ENCODE data around the gene WDR86.

WDR86 gene

GRCh38 chr7:151374139-151374538 is 35.7 kb downstream of the WDR86 start:
- Histone ChIP-seq H3K4me1 (ENCODE audit: control insufficient read depth, insufficient read depth, low read length) (peaks cover 18% of the 10 kb centered on the region), H3K36me3 (ENCODE audit: control insufficient read depth, insufficient read depth, low read length) (peaks cover 16% of the 10 kb centered on the region; the same call in 1 of the 2 replicates), H3K9me3 (ENCODE audit: control insufficient read depth, insufficient read depth, low read length) (no peaks in the 10 kb centered on the region), H3K27ac (ENCODE audit: low read depth, low read length) (no peak overlapping the region), H3K27me3 (ENCODE audit: control insufficient read depth, insufficient read depth, low read length) (no peaks in the 10 kb centered on the region), H3K9ac (ENCODE audit: low read depth, low read length) (no peak overlapping the region), H3K4me3 (ENCODE audit: low read depth, low read length) (no peak overlapping the region)

GRCh38 chr7:151373599-151373998 is 36.2 kb downstream of the WDR86 start:
- H3K27me3 ChIP-seq (ENCODE audit: control insufficient read depth, insufficient read depth, low read length): no peaks in the 10 kb centered on the region
- H3K4me3 ChIP-seq (ENCODE audit: low read depth, low read length): no peak overlapping the region
- H3K9me3 ChIP-seq (ENCODE audit: control insufficient read depth, insufficient read depth, low read length): no peaks in the 10 kb centered on the region
- no peak overlapping the region for H3K9ac ChIP-seq (ENCODE audit: low read depth, low read length)
- H3K4me1 ChIP-seq (ENCODE audit: control insufficient read depth, insufficient read depth, low read length): peaks cover 18% of the 10 kb centered on the region
- no peak overlapping the region for H3K27ac ChIP-seq (ENCODE audit: low read depth, low read length)
- peaks cover 18% of the 10 kb centered on the region; the same call in 1 of the 2 replicates for H3K36me3 ChIP-seq (ENCODE audit: control insufficient read depth, insufficient read depth, low read length)

GRCh38 chr7:151372612-151373265 is 37.1 kb downstream of the WDR86 start:
- Histone ChIP-seq H3K27me3 (ENCODE audit: control insufficient read depth, insufficient read depth, low read length) (no peaks in the 10 kb centered on the region), H3K4me3 (ENCODE audit: low read depth, low read length) (no peak overlapping the region), H3K9me3 (ENCODE audit: control insufficient read depth, insufficient read depth, low read length) (no peaks in the 10 kb centered on the region), H3K9ac (ENCODE audit: low read depth, low read length) (no peak overlapping the region), H3K36me3 (ENCODE audit: control insufficient read depth, insufficient read depth, low read length) (peaks cover 22% of the 10 kb centered on the region; the same call in 1 of the 2 replicates), H3K4me1 (ENCODE audit: control insufficient read depth, insufficient read depth, low read length) (peaks cover 21% of the 10 kb centered on the region), H3K27ac (ENCODE audit: low read depth, low read length) (peak overlapping the region; percentile 14)

DNA sequence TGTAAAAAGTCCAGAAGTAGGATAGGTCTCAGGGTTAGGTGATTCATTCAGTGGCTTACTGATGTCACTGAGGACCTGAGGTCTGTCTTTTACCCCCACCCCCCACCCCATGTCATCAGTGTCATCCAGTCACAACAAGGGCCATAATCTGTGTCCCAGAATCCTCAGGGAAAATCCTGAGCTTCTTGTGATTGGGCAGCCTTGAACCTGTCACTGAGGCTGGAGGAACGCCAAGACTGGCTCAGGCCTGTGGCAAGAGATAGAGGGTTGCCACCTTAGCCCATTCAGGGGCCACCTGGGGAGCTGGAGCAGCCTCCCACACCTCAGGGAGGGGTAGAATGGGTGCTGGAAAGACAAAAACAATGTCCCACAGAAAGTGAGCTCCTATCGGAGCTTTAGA is 38.6 kb downstream of the WDR86 start:
- Histone ChIP-seq H3K4me3 (ENCODE audit: low read depth, low read length) (no peak overlapping the region), H3K4me1 (ENCODE audit: control insufficient read depth, insufficient read depth, low read length) (peaks cover 21% of the 10 kb centered on the region), H3K27me3 (ENCODE audit: control insufficient read depth, insufficient read depth, low read length) (no peaks in the 10 kb centered on the region), H3K27ac (ENCODE audit: low read depth, low read length) (no peak overlapping the region), H3K9me3 (ENCODE audit: control insufficient read depth, insufficient read depth, low read length) (no peaks in the 10 kb centered on the region), H3K36me3 (ENCODE audit: control insufficient read depth, insufficient read depth, low read length) (peaks cover 15% of the 10 kb centered on the region; the same call in 1 of the 2 replicates), H3K9ac (ENCODE audit: low read depth, low read length) (no peak overlapping the region)

DNA sequence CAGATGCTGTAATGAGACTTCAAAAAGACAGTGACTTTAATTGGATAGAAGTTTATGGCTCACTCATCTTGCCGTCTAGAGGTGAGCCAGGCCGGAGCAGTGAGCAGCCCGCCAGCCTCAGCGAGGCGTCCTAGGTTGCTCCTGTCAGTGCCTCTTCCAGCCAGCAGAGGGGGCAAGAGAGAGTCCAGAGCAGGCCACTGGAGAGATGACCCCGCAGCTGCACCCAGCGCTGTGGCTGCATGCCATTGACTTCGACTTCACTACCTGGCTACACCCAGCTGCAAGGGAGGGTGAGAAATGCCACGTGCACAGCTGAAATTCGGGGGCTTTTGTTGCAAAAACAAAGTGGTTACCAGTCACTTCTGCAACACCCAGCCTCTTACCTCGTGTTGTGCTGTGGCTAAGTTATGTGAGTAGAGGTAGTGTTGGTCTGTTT is 41.7 kb downstream of the WDR86 start:
- Histone ChIP-seq H3K9ac (ENCODE audit: low read depth, low read length) (no peak overlapping the region), H3K27me3 (ENCODE audit: control insufficient read depth, insufficient read depth, low read length) (no peaks in the 10 kb centered on the region), H3K4me1 (ENCODE audit: control insufficient read depth, insufficient read depth, low read length) (peaks cover 14% of the 10 kb centered on the region), H3K27ac (ENCODE audit: low read depth, low read length) (no peak overlapping the region), H3K36me3 (ENCODE audit: control insufficient read depth, insufficient read depth, low read length) (0 out of 2 replicates have a peak, but pooled peaks cover 10% of the 10 kb centered on the region), H3K9me3 (ENCODE audit: control insufficient read depth, insufficient read depth, low read length) (no peaks in the 10 kb centered on the region), H3K4me3 (ENCODE audit: low read depth, low read length) (no peak overlapping the region)

DNA sequence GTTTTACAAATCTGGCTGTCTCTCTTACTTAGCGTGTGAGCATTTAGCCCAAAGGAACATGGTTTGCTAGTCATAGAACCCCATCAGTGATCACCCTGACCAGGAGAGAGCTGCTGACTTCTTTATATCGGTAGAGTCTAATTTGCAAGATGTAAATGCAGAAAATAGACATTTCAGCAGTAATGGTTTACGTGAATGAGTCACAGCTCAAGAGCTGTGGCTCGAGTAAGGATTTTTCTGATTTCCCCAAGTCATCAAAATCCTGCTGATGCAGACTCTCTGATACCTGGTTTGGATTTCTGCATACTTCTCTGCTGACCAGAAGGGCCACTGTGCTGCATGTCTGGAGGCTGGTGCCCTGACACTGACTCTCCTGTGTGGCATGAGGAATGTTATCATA is 42.6 kb downstream of the WDR86 start:
- peaks cover 5% of the 10 kb centered on the region for H3K4me1 ChIP-seq (ENCODE audit: control insufficient read depth, insufficient read depth, low read length)
- peaks cover 16% of the 10 kb centered on the region for H3K36me3 ChIP-seq (ENCODE audit: control insufficient read depth, insufficient read depth, low read length)
- no peaks in the 10 kb centered on the region for H3K9me3 ChIP-seq (ENCODE audit: control insufficient read depth, insufficient read depth, low read length)
- no peak overlapping the region for H3K4me3 ChIP-seq (ENCODE audit: low read depth, low read length)
- H3K9ac ChIP-seq (ENCODE audit: low read depth, low read length): no peak overlapping the region
- no peak overlapping the region for H3K27ac ChIP-seq (ENCODE audit: low read depth, low read length)
- no peaks in the 10 kb centered on the region for H3K27me3 ChIP-seq (ENCODE audit: control insufficient read depth, insufficient read depth, low read length)

DNA sequence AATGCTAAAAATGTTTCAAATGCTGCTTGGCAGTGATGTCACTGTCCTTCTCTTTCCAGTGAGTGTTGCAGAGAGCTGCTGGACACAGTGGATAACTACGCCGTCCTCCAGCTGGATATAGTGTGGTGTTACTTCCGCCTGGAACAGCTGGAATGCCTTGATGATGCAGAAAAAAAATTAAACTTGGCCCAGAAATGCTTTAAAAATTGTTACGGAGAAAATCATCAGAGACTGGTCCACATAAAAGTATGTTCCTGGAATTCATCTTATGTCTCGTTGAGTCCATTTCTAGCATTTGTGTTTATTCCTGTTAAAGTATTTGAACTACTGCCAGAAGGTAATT is 43.0 kb downstream of the WDR86 start:
- Histone ChIP-seq H3K9ac (ENCODE audit: low read depth, low read length) (no peak overlapping the region), H3K27ac (ENCODE audit: low read depth, low read length) (no peak overlapping the region), H3K4me1 (ENCODE audit: control insufficient read depth, insufficient read depth, low read length) (peaks cover 3% of the 10 kb centered on the region; the same call in 1 of the 2 replicates), H3K4me3 (ENCODE audit: low read depth, low read length) (no peak overlapping the region), H3K9me3 (ENCODE audit: control insufficient read depth, insufficient read depth, low read length) (no peaks in the 10 kb centered on the region), H3K36me3 (ENCODE audit: control insufficient read depth, insufficient read depth, low read length) (peaks cover 20% of the 10 kb centered on the region), H3K27me3 (ENCODE audit: control insufficient read depth, insufficient read depth, low read length) (no peaks in the 10 kb centered on the region)

DNA sequence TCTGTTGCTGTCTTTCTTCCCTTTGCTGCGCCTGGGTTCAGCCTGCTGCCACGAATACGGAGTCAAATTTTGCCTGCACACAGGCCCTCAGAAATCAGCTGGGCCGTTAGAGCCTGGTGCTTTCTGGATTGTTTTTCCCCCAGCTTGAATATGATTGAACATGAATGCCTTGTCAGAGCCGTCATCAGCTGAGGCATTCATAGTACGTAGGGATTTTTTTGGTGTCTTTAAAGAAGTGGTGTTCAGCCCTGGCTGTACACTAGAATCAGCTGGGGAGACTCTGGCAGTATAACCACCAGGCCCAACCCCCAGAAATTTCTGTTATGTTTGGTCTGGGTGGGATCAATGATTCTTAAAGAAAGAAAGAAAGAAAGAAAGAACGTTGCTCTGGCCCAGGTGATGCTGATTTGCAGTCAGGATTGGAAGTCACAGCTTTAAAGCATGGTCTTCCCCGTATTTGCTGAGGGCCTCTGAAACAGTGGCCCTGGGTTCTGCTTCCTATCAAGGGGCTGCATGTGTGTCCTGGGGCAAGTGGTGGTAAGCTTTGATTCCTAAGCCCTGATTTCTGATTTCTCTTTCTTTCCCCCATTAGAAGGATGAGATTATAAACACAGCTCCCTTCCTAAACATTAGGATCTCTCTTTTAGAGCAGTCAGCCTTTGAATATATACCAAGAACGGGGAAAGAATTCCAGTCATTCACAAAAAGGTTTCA is 43.5 kb downstream of the WDR86 start:
- H3K27me3 ChIP-seq (ENCODE audit: control insufficient read depth, insufficient read depth, low read length): no peaks in the 10 kb centered on the region
- H3K9ac ChIP-seq (ENCODE audit: low read depth, low read length): no peak overlapping the region
- peaks cover 26% of the 10 kb centered on the region for H3K36me3 ChIP-seq (ENCODE audit: control insufficient read depth, insufficient read depth, low read length)
- no peak overlapping the region for H3K4me3 ChIP-seq (ENCODE audit: low read depth, low read length)
- no peaks in the 10 kb centered on the region for H3K9me3 ChIP-seq (ENCODE audit: control insufficient read depth, insufficient read depth, low read length)
- H3K27ac ChIP-seq (ENCODE audit: low read depth, low read length): no peak overlapping the region
- peaks cover 3% of the 10 kb centered on the region; the same call in 1 of the 2 replicates for H3K4me1 ChIP-seq (ENCODE audit: control insufficient read depth, insufficient read depth, low read length)

GRCh38 chr7:151363182-151363581 is 46.7 kb downstream of the WDR86 start:
- no peaks in the 10 kb centered on the region for H3K9me3 ChIP-seq (ENCODE audit: control insufficient read depth, insufficient read depth, low read length)
- H3K36me3 ChIP-seq (ENCODE audit: control insufficient read depth, insufficient read depth, low read length): peaks cover 35% of the 10 kb centered on the region
- H3K27ac ChIP-seq (ENCODE audit: low read depth, low read length): no peak overlapping the region
- no peak overlapping the region for H3K4me3 ChIP-seq (ENCODE audit: low read depth, low read length)
- no peaks in the 10 kb centered on the region; the same call in 1 of the 2 replicates for H3K4me1 ChIP-seq (ENCODE audit: control insufficient read depth, insufficient read depth, low read length)
- H3K27me3 ChIP-seq (ENCODE audit: control insufficient read depth, insufficient read depth, low read length): no peaks in the 10 kb centered on the region
- H3K9ac ChIP-seq (ENCODE audit: low read depth, low read length): no peak overlapping the region

- H3K36me3 ChIP-seq (ENCODE audit: control insufficient read depth, insufficient read depth, low read length): peaks cover 43% of the 10 kb centered on the region
- no peak overlapping the region for H3K27ac ChIP-seq (ENCODE audit: low read depth, low read length)
- H3K4me1 ChIP-seq (ENCODE audit: control insufficient read depth, insufficient read depth, low read length): no peaks in the 10 kb centered on the region
- no peaks in the 10 kb centered on the region for H3K27me3 ChIP-seq (ENCODE audit: control insufficient read depth, insufficient read depth, low read length)
- no peak overlapping the region for H3K4me3 ChIP-seq (ENCODE audit: low read depth, low read length)
- no peak overlapping the region for H3K9ac ChIP-seq (ENCODE audit: low read depth, low read length)
- H3K9me3 ChIP-seq (ENCODE audit: control insufficient read depth, insufficient read depth, low read length): no peaks in the 10 kb centered on the region
Observed at GRCh38 chr7:151361193-151361959, 48.5 kb downstream of the WDR86 start.

GRCh38 chr7:151352512-151352911 is 57.3 kb downstream of the WDR86 start:
- no peak overlapping the region for H3K4me3 ChIP-seq (ENCODE audit: low read depth, low read length)
- H3K9ac ChIP-seq (ENCODE audit: low read depth, low read length): no peak overlapping the region
- H3K4me1 ChIP-seq (ENCODE audit: control insufficient read depth, insufficient read depth, low read length): no peaks in the 10 kb centered on the region
- no peaks in the 10 kb centered on the region for H3K27me3 ChIP-seq (ENCODE audit: control insufficient read depth, insufficient read depth, low read length)
- no peak overlapping the region for H3K27ac ChIP-seq (ENCODE audit: low read depth, low read length)
- no peaks in the 10 kb centered on the region for H3K9me3 ChIP-seq (ENCODE audit: control insufficient read depth, insufficient read depth, low read length)
- peaks cover 59% of the 10 kb centered on the region for H3K36me3 ChIP-seq (ENCODE audit: control insufficient read depth, insufficient read depth, low read length)

Measured in HUES48 (cell line).